Measurements from ENCODE around the gene EBF3. TPM values are rescaled to one million over a fixed set of nuclear protein-coding genes. Genes with fewer than 3 reads are reported as not detected.

EBF3 gene
- total RNA-seq, 2 donors from 2014 or later: 0.12 to 0.80 TPM

DNA sequence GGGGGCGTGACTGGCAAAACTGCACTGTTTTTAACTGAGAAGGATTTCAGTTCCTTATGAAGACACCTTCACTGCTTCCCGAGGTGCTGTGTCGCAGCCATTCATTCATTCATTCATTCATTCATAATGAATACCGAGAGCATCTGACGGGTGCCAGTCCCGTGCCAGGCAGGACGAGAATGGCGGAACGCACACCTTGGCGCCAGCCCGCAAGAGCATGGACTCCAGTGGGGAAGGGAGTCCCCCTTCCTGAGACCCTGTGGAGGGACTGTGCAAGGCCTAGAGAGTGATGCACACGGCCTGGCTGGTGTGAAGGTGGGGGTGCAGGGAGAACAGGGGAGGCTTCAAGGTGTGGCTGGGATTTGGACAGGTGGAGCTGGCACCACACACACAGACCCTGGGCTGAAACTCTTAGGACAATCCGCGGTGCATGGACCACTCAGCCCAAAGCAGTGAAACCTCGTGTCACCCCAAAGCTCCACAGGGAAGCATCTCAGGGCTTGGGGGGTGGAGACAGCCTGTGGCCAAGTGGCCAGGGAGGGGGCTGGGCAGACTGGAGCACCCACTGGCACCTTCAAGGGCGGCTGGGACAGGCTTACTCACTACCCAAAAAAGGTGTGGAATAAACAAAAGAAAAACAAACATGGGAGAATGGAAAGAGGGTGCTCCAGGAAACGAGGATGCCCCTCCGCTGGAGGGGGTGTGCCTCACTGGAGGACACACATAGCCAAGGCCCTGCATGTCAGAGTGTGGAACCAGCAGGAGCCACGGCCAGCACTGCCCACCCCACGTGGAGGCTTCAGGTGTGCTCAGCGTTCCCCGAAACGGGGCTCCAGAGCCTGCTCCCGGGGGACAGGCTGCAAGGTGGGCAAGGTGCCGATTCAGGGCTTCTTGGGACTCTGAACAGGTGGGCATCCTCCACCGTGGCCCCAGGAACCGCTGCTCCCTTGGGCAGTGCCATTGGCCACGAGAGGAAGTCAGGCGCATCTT lies 37.7 kb downstream of the EBF3 start:
- TF ChIP-seq, protein P1, sequence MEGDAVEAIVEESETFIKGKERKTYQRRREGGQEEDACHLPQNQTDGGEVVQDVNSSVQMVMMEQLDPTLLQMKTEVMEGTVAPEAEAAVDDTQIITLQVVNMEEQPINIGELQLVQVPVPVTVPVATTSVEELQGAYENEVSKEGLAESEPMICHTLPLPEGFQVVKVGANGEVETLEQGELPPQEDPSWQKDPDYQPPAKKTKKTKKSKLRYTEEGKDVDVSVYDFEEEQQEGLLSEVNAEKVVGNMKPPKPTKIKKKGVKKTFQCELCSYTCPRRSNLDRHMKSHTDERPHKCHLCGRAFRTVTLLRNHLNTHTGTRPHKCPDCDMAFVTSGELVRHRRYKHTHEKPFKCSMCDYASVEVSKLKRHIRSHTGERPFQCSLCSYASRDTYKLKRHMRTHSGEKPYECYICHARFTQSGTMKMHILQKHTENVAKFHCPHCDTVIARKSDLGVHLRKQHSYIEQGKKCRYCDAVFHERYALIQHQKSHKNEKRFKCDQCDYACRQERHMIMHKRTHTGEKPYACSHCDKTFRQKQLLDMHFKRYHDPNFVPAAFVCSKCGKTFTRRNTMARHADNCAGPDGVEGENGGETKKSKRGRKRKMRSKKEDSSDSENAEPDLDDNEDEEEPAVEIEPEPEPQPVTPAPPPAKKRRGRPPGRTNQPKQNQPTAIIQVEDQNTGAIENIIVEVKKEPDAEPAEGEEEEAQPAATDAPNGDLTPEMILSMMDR (IDR thresholded peaks at IDR 0.05): no peak
- intact Hi-C loops (cut with DNase I): no loop called here
- Histone ChIP-seq H3K36me3 (no peaks in the 10 kb centered on the region), H3K9me3 (no peaks in the 10 kb centered on the region), H3K9ac (ENCODE audit: low read depth in 2 of 2, low read length in 2 of 2) (no peak overlapping the region), H3K4me3 (no peak overlapping the region), H3K27ac (no peak overlapping the region), H3K27me3 (no peaks in the 10 kb centered on the region), H3K4me1 (no peaks in the 10 kb centered on the region)
- DNase-seq: no peak

DNA sequence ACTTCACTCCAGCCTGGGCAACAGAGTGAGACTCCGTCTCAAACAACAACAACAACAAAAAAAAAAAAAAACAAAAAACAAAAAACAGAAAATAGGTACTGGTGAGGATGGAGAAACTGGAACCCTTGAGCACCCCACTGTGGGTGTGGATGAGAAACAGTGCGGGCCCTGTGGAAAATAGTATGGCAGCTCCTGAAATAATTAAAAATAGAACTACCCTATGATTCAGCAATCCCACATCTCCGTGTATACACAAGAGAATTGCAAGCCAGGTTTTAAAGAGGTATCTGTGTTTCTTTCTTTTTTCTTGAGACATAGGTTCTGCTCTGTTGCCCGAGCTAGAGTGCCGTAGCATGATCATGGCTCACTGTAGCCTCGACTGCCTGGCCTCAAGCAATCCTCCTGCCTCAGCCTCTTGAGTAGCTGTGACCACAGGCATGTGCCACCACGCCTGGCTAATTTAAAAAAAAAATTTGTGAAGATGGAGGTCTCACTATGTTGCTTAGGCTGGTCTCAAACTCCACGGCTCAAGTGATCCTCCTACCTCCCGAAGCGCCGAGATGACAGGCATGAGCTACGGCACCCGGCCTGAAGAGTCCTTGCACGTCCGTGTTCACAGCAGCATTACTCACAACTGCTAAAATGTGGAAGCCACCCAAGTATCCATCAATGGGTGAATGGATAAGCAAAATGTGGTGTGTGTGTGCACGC lies 39.5 kb downstream of the EBF3 start:
- no peak for DNase-seq
- intact Hi-C loops (cut with DNase I): no loop called here
- TF ChIP-seq, protein P1 (IDR thresholded peaks at IDR 0.05): no peak

DNA sequence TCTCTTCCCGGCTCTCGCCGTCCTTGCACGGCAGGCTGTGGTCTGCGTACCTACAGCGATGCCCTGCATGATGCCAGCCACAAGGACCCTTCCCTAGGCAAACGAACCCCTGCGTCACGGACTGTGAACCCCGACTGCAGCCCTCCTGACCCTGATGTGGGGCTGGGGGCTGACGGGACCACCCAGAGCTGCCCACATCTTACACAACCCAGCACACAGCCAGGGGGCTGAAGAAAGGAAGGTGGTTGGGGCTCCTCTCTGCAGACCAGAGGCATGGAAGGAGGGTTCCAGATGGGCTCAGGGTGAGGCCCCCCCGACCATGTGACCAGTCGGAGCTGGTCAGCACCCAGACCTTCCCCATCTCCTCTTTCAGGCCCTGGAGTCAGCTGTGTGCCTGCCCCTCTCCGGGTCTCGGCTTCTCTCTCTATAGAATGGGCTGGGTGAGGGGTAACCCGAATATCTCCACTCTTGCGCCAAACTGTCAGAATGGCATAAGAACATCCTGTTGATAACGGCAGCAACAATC lies 41.4 kb downstream of the EBF3 start:
- Histone ChIP-seq H3K9me3 (no peaks in the 10 kb centered on the region), H3K27ac (no peak overlapping the region), H3K4me1 (no peaks in the 10 kb centered on the region), H3K4me3 (no peak overlapping the region), H3K27me3 (no peaks in the 10 kb centered on the region), H3K36me3 (no peaks in the 10 kb centered on the region), H3K9ac (ENCODE audit: low read depth in 2 of 2, low read length in 2 of 2) (no peak overlapping the region)
- TF ChIP-seq, protein P1 (IDR thresholded peaks at IDR 0.05): no peak
- intact Hi-C loops (cut with DNase I): no loop called here
- no peak for DNase-seq

More for the DNA sequence above, 39.5 kb downstream of the EBF3 start:
- Histone ChIP-seq H3K9ac (ENCODE audit: low read depth in 2 of 2, low read length in 2 of 2) (no peak overlapping the region), H3K4me3 (no peak overlapping the region), H3K36me3 (no peaks in the 10 kb centered on the region), H3K4me1 (no peaks in the 10 kb centered on the region), H3K27ac (no peak overlapping the region), H3K27me3 (no peaks in the 10 kb centered on the region), H3K9me3 (no peaks in the 10 kb centered on the region)

DNA sequence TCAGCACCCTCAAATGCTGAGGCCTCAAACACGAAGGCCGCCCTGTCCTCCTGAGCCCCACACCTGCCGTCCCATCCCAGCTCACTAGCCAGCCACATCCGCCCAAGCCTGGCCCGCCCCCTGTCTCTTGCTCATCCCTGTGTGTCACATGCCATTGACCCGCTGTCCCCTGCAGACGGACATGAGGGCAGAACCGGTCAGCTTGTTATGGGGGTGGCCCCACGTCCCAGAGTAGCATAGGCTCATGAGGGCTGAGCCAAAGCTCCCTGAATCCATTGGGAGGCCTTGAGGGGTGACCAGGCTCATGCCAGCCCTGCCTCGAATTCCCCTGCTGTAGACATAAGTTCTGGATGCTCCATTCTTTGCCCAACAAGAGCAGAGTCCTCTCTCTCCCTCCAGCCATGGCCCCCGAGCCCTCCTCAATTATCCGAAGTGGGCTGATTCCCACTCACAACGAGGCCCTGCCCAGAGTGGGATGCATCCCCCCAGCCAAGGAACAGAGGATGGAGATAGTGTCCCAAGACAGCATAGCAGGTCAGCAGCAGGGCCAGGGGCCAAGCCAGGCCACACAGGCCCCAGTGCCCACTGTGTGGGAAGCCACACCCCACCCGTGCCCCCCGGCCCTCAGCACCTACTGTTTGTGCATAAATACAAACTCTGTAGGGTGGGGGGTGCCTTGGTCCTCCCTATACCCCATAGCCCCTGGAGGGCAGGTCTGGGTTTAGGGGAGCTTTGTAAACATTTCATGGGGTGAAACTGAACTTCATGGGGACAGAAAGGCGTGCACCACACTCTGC lies 42.1 kb downstream of the EBF3 start:
- DNase-seq: no peak
- intact Hi-C loops (cut with DNase I): no loop called here
- H3K36me3 ChIP-seq: no peaks in the 10 kb centered on the region

More for the DNA sequence above, 42.1 kb downstream of the EBF3 start:
- Histone ChIP-seq H3K9me3 (no peaks in the 10 kb centered on the region), H3K27me3 (no peaks in the 10 kb centered on the region), H3K4me3 (no peak overlapping the region), H3K4me1 (no peaks in the 10 kb centered on the region), H3K9ac (ENCODE audit: low read depth in 2 of 2, low read length in 2 of 2) (no peak overlapping the region), H3K27ac (no peak overlapping the region)
- TF ChIP-seq, protein P1 (IDR thresholded peaks at IDR 0.05): no peak

All from colonic mucosa (tissue), 4 donors.